Activated CD4-positive, alpha-beta memory T cell treated with anti-CD3 and anti-CD28 coated beads, Interleukin-2, amount 10 ng/mL, durations not matched to agents 7 days and 5 days (primary cell): ENCODE data around the gene SETX. TPM values are rescaled to one million over a fixed set of nuclear protein-coding genes. Genes with fewer than 3 reads are reported as not detected.

Source experiments
- CTCF ChIA-PET: fragments of 350-600 bp; sonication (Branson Sonifier 250); formaldehyde crosslinking; loops from one replicate; lab custom pipeline; 2021; ENCODE audit warnings: antibody characterized with exemption, inconsistent platforms; lab: Charles Lee
- POLR2A ChIA-PET: fragments of 350-600 bp; sonication (Branson Sonifier 250); formaldehyde crosslinking; loops from one replicate; lab custom pipeline; 2021; ENCODE audit warnings: antibody characterized with exemption; lab: Charles Lee
- DNase-seq: peaks from one replicate; pipeline ENCODE4 v3.0.0-alpha.2; 2020
- H3K27ac Mint-ChIP-seq: one replicate; pipeline ENCODE4 v1.8.0; 2021; ENCODE audit warnings: mild to moderate bottlenecking, mixed read lengths
- H3K27me3 Mint-ChIP-seq: one replicate; pipeline ENCODE4 v1.8.0; 2021; ENCODE audit warnings: mixed read lengths
- H3K36me3 Mint-ChIP-seq: one replicate; pipeline ENCODE4 v1.8.0; 2021; ENCODE audit warnings: low read depth, mixed read lengths
- H3K4me1 Mint-ChIP-seq: one replicate; pipeline ENCODE4 v1.8.0; 2021; ENCODE audit warnings: mixed read lengths
- H3K4me3 Mint-ChIP-seq: one replicate; pipeline ENCODE4 v1.8.0; 2021; ENCODE audit warnings: mild to moderate bottlenecking, mixed read lengths
- H3K9me3 Mint-ChIP-seq: one replicate; pipeline ENCODE4 v1.8.0; 2021; ENCODE audit warnings: mixed read lengths
- total RNA-seq, 2 experiments: library from RNA; stranded (reverse); gene quantifications; one replicate each; pipeline ENCODE4 v1.2.3, GENCODE V29; 2021

The SETX gene
- total RNA-seq, 2 experiments from 2014 or later: 63.7 to 69.4 TPM

- H3K9me3 Mint-ChIP-seq: no peaks in the 10 kb centered on the region
- peaks cover 71% of the 10 kb centered on the region for H3K36me3 Mint-ChIP-seq
- ChIA-PET POLR2A (interaction anchor here (0.7 to 5.8 kb wide), 12 partner anchors 22 to 1226 kb away, joined by 3 to 62 read pairs (median 4); partner anchors contain the start of genes DDX31, GTF3C4, NUP214 and TTF1), CTCF (interaction anchor here (0.7 to 1.9 kb wide), 6 partner anchors 22 to 113 kb away, joined by 3 to 6 read pairs (median 4); no protein-coding TSS in a partner anchor)
- DNase-seq: peak; percentile 42
- H3K27ac Mint-ChIP-seq: peak overlapping the region; percentile 88
- peaks cover 58% of the 10 kb centered on the region for H3K4me1 Mint-ChIP-seq
- no peaks in the 10 kb centered on the region for H3K27me3 Mint-ChIP-seq
- H3K4me3 Mint-ChIP-seq: peak overlapping the region; percentile 86
Observed at GRCh38 chr9:132350861-132351315, 3.9 kb downstream of the SETX start.

GRCh38 chr9:132348676-132349075, 6.1 kb downstream of the SETX start:
- DNase-seq: no peak
- Mint-ChIP-seq H3K4me3 (peak overlapping the region; percentile 7), H3K27ac (peak overlapping the region; percentile 82), H3K4me1 (peaks cover 54% of the 10 kb centered on the region), H3K36me3 (peaks cover 77% of the 10 kb centered on the region), H3K9me3 (no peaks in the 10 kb centered on the region), H3K27me3 (no peaks in the 10 kb centered on the region)
- ChIA-PET POLR2A (interaction anchor here (0.5 kb wide), 1 partner anchor 56 kb away, joined by 3 read pairs; no protein-coding TSS in a partner anchor), CTCF (no interaction called here)

- no peak overlapping the region for H3K4me3 Mint-ChIP-seq
- H3K4me1 Mint-ChIP-seq: peaks cover 29% of the 10 kb centered on the region
- no peaks in the 10 kb centered on the region for H3K27me3 Mint-ChIP-seq
- DNase-seq: no peak
- H3K9me3 Mint-ChIP-seq: no peaks in the 10 kb centered on the region
- H3K36me3 Mint-ChIP-seq: peaks cover 75% of the 10 kb centered on the region
- ChIA-PET POLR2A (interaction anchor here (0.7 to 1.3 kb wide), 2 partner anchors 27 to 28 kb away, joined by 3 read pairs; no protein-coding TSS in a partner anchor), CTCF (no interaction called here)
- H3K27ac Mint-ChIP-seq: no peak overlapping the region
Observed at GRCh38 chr9:132346177-132346576, 8.6 kb downstream of the SETX start.

GRCh38 chr9:132341177-132341840, 13.5 kb downstream of the SETX start:
- H3K36me3 Mint-ChIP-seq: peaks cover 78% of the 10 kb centered on the region
- no peaks in the 10 kb centered on the region for H3K27me3 Mint-ChIP-seq
- no peaks in the 10 kb centered on the region for H3K9me3 Mint-ChIP-seq
- POLR2A ChIA-PET: no interaction called here
- H3K4me1 Mint-ChIP-seq: peaks cover 10% of the 10 kb centered on the region
- no peak overlapping the region for H3K4me3 Mint-ChIP-seq
- DNase-seq: no peak
- CTCF ChIA-PET: no interaction called here
- no peak overlapping the region for H3K27ac Mint-ChIP-seq

- ChIA-PET POLR2A (no interaction called here), CTCF (no interaction called here)
- Mint-ChIP-seq H3K9me3 (peaks cover 2% of the 10 kb centered on the region), H3K27ac (no peak overlapping the region), H3K27me3 (no peaks in the 10 kb centered on the region), H3K4me3 (no peak overlapping the region), H3K36me3 (peaks cover 86% of the 10 kb centered on the region), H3K4me1 (peaks cover 12% of the 10 kb centered on the region)
- no peak for DNase-seq
Observed at GRCh38 chr9:132334364-132334763, 20.4 kb downstream of the SETX start.

- CTCF ChIA-PET: no interaction called here
- H3K27me3 Mint-ChIP-seq: no peaks in the 10 kb centered on the region
- no peak for DNase-seq
- peaks cover 89% of the 10 kb centered on the region for H3K36me3 Mint-ChIP-seq
- peaks cover 16% of the 10 kb centered on the region for H3K4me1 Mint-ChIP-seq
- H3K9me3 Mint-ChIP-seq: peaks cover 2% of the 10 kb centered on the region
- POLR2A ChIA-PET: no interaction called here
- no peak overlapping the region for H3K27ac Mint-ChIP-seq
- H3K4me3 Mint-ChIP-seq: no peak overlapping the region
Observed at GRCh38 chr9:132333556-132333955, 21.2 kb downstream of the SETX start.

GRCh38 chr9:132328580-132328979, 26.2 kb downstream of the SETX start:
- ChIA-PET CTCF (no interaction called here), POLR2A (interaction anchor here (1.3 kb wide), 1 partner anchor 22 kb away, joined by 3 read pairs; no protein-coding TSS in a partner anchor)
- peaks cover 9% of the 10 kb centered on the region for H3K9me3 Mint-ChIP-seq
- no peak overlapping the region for H3K27ac Mint-ChIP-seq
- peaks cover 32% of the 10 kb centered on the region for H3K4me1 Mint-ChIP-seq
- peaks cover 83% of the 10 kb centered on the region for H3K36me3 Mint-ChIP-seq
- H3K4me3 Mint-ChIP-seq: no peak overlapping the region
- DNase-seq: no peak
- H3K27me3 Mint-ChIP-seq: no peaks in the 10 kb centered on the region

GRCh38 chr9:132327537-132327936, 27.2 kb downstream of the SETX start:
- Mint-ChIP-seq H3K9me3 (peaks cover 9% of the 10 kb centered on the region), H3K36me3 (peaks cover 87% of the 10 kb centered on the region), H3K27me3 (no peaks in the 10 kb centered on the region), H3K27ac (no peak overlapping the region), H3K4me1 (peaks cover 35% of the 10 kb centered on the region), H3K4me3 (no peak overlapping the region)
- no peak for DNase-seq
- ChIA-PET CTCF (no interaction called here), POLR2A (interaction anchor here (1.2 to 1.3 kb wide), 2 partner anchors 9 to 24 kb away, joined by 3 to 4 read pairs; no protein-coding TSS in a partner anchor)

GRCh38 chr9:132324425-132324824, 30.4 kb downstream of the SETX start:
- POLR2A ChIA-PET: no interaction called here
- H3K36me3 Mint-ChIP-seq: peaks cover 67% of the 10 kb centered on the region

GRCh38 chr9:132319421-132320110, 35.2 kb downstream of the SETX start:
- H3K4me1 Mint-ChIP-seq: peaks cover 20% of the 10 kb centered on the region
- H3K27ac Mint-ChIP-seq: no peak overlapping the region
- H3K27me3 Mint-ChIP-seq: no peaks in the 10 kb centered on the region
- ChIA-PET POLR2A (no interaction called here), CTCF (interaction anchor here (0.6 kb wide), 1 partner anchor 42 kb away, joined by 3 read pairs; no protein-coding TSS in a partner anchor)
- DNase-seq: no peak
- H3K4me3 Mint-ChIP-seq: no peak overlapping the region
- H3K36me3 Mint-ChIP-seq: peaks cover 29% of the 10 kb centered on the region
- no peaks in the 10 kb centered on the region for H3K9me3 Mint-ChIP-seq

More at GRCh38 chr9:132324425-132324824, 30.4 kb downstream of the SETX start:
- DNase-seq: no peak
- Mint-ChIP-seq H3K4me1 (peaks cover 43% of the 10 kb centered on the region), H3K4me3 (no peak overlapping the region), H3K27ac (no peak overlapping the region), H3K27me3 (no peaks in the 10 kb centered on the region), H3K9me3 (peaks cover 7% of the 10 kb centered on the region)
- CTCF ChIA-PET: no interaction called here

GRCh38 chr9:132312873-132313272, 41.9 kb downstream of the SETX start:
- Mint-ChIP-seq H3K27ac (no peak overlapping the region), H3K36me3 (peaks cover 59% of the 10 kb centered on the region), H3K27me3 (no peaks in the 10 kb centered on the region)

GRCh38 chr9:132312426-132312825, 42.4 kb downstream of the SETX start:
- ChIA-PET POLR2A (no interaction called here), CTCF (interaction anchor here (0.5 kb wide), 1 partner anchor 150 kb away, joined by 3 read pairs; no protein-coding TSS in a partner anchor)

More at GRCh38 chr9:132312873-132313272, 41.9 kb downstream of the SETX start:
- peaks cover 4% of the 10 kb centered on the region for H3K4me1 Mint-ChIP-seq
- H3K4me3 Mint-ChIP-seq: no peak overlapping the region
- no peak for DNase-seq
- ChIA-PET CTCF (interaction anchor here (1.0 kb wide), 2 partner anchors 52 to 54 kb away, joined by 3 read pairs; no protein-coding TSS in a partner anchor), POLR2A (no interaction called here)
- no peaks in the 10 kb centered on the region for H3K9me3 Mint-ChIP-seq

GRCh38 chr9:132311978-132312377, 42.8 kb downstream of the SETX start:
- CTCF ChIA-PET: interaction anchor here (0.5 kb wide), 1 partner anchor 150 kb away, joined by 3 read pairs; no protein-coding TSS in a partner anchor
- Mint-ChIP-seq H3K27me3 (no peaks in the 10 kb centered on the region), H3K9me3 (no peaks in the 10 kb centered on the region), H3K4me1 (peaks cover 4% of the 10 kb centered on the region), H3K4me3 (no peak overlapping the region), H3K27ac (no peak overlapping the region), H3K36me3 (peaks cover 67% of the 10 kb centered on the region)
- DNase-seq: no peak
- POLR2A ChIA-PET: no interaction called here

More at GRCh38 chr9:132312426-132312825, 42.4 kb downstream of the SETX start:
- H3K27ac Mint-ChIP-seq: no peak overlapping the region
- no peaks in the 10 kb centered on the region for H3K9me3 Mint-ChIP-seq
- H3K36me3 Mint-ChIP-seq: peaks cover 64% of the 10 kb centered on the region
- no peak overlapping the region for H3K4me3 Mint-ChIP-seq
- H3K27me3 Mint-ChIP-seq: no peaks in the 10 kb centered on the region
- no peak for DNase-seq
- H3K4me1 Mint-ChIP-seq: peaks cover 4% of the 10 kb centered on the region
